GM23338 (cell line): ENCODE results near the gene COG2. TPM values are rescaled to one million over a fixed set of nuclear protein-coding genes. Genes with fewer than 3 reads are reported as not detected.

ENCODE experiments used
- ATAC-seq: fragments of 200-7000 bp; cut with Tn5 transposase; 3 replicates; pipeline ENCODE4 v1.9.1; 2020
- DNase-seq: peaks from one replicate; pipeline ENCODE4 v3.0.0-alpha.2; 2015; ENCODE audit warnings: low spot score
- H2AFZ ChIP-seq: fragments of 200-600 bp; sonication (generic); 2 replicates; pipeline ENCODE4 v1.8.0; 2016; ENCODE audit warnings: antibody characterized with exemption, mild to moderate bottlenecking, moderate library complexity
- H3F3A ChIP-seq: fragments of 200-600 bp; sonication (generic); replicated peaks from 2 replicates; pipeline ENCODE4 v1.8.0; 2017; ENCODE audit warnings: antibody characterized with exemption, mixed run types, low read depth
- H3K27ac ChIP-seq: fragments of 200-600 bp; sonication (generic); 2 replicates; pipeline ENCODE4 v1.6.1; 2016; ENCODE audit warnings: low read depth
- H3K27me3 ChIP-seq: fragments of 200-600 bp; sonication (generic); 2 replicates; pipeline ENCODE4 v1.8.0; 2016; ENCODE audit warnings: mild to moderate bottlenecking, mixed run types, moderate library complexity; ENCODE audit not compliant: insufficient read depth
- H3K36me3 ChIP-seq: fragments of 200-600 bp; sonication (generic); 2 replicates; pipeline ENCODE4 v1.8.0; 2016; ENCODE audit warnings: mild to moderate bottlenecking; ENCODE audit not compliant: insufficient read depth
- H3K4me1 ChIP-seq: fragments of 200-600 bp; sonication (generic); 2 replicates; pipeline ENCODE4 v1.8.0; 2016; ENCODE audit warnings: mild to moderate bottlenecking, moderate library complexity; ENCODE audit not compliant: insufficient read depth
- H3K4me2 ChIP-seq: fragments of 200-600 bp; sonication (generic); 2 replicates; pipeline ENCODE4 v1.7.1; 2017; ENCODE audit warnings: mixed run types
- H3K4me3 ChIP-seq: fragments of 200-600 bp; sonication (generic); 2 replicates; pipeline ENCODE4 v1.6.1; 2016; ENCODE audit warnings: mixed run types
- H3K79me2 ChIP-seq: fragments of 200-600 bp; sonication (generic); replicated peaks from 2 replicates; pipeline ENCODE4 v1.8.0; 2017; ENCODE audit warnings: mild to moderate bottlenecking; ENCODE audit not compliant: insufficient read depth
- H3K9me2 ChIP-seq: fragments of 200-600 bp; sonication (generic); 2 replicates; pipeline ENCODE4 v1.8.0; 2017; ENCODE audit not compliant: insufficient read depth
- H4K20me1 ChIP-seq: fragments of 200-600 bp; sonication (generic); replicated peaks from 2 replicates; pipeline ENCODE4 v1.8.0; 2017; ENCODE audit warnings: mild to moderate bottlenecking; ENCODE audit not compliant: insufficient read depth
- H3K27ac Mint-ChIP-seq: 2 replicates; pipeline ENCODE4 v1.8.0; 2020; ENCODE audit warnings: inconsistent platforms, mild to moderate bottlenecking, moderate library complexity, mixed read lengths
- H3K27me3 Mint-ChIP-seq: 3 replicates; pipeline ENCODE4 v1.8.0; 2022; ENCODE audit warnings: low read depth, mild to moderate bottlenecking, moderate library complexity, mixed read lengths, inconsistent platforms; ENCODE audit not compliant: insufficient read depth, poor library complexity
- H3K36me3 Mint-ChIP-seq: 3 replicates; pipeline ENCODE4 v1.8.0; 2021; ENCODE audit warnings: low read depth, mild to moderate bottlenecking, inconsistent platforms, moderate library complexity, mixed read lengths
- H3K4me1 Mint-ChIP-seq: 3 replicates; pipeline ENCODE4 v1.8.0; 2020; ENCODE audit warnings: mild to moderate bottlenecking, inconsistent platforms, mixed read lengths
- H3K4me3 Mint-ChIP-seq: 3 replicates; pipeline ENCODE4 v1.8.0; 2021; ENCODE audit warnings: moderate library complexity, mild to moderate bottlenecking, inconsistent platforms, mixed read lengths
- H3K9me3 Mint-ChIP-seq: 3 replicates; pipeline ENCODE4 v1.8.0; 2020; ENCODE audit warnings: moderate library complexity, mild to moderate bottlenecking, inconsistent platforms, mixed read lengths
- CREB1 ChIP-seq: fragments of 250-450 bp; sonication (Bioruptor Pico); IDR thresholded peaks from 2 replicates; pipeline ENCODE4 v1.5.0; 2020; ENCODE audit warnings: low read depth, mild to moderate bottlenecking, moderate library complexity
- ETS1 ChIP-seq: IDR thresholded peaks from 2 replicates; pipeline ENCODE4 v1.6.1; 2016; ENCODE audit warnings: antibody characterized with exemption
- EZH2 ChIP-seq: fragments of 200-600 bp; sonication (generic); IDR thresholded peaks from one replicate; pipeline ENCODE4 v1.8.0; 2017; ENCODE audit warnings: antibody characterized with exemption, mild to moderate bottlenecking, low read depth; ENCODE audit not compliant: unreplicated experiment
- EZH2phosphoT487 ChIP-seq: fragments of 200-600 bp; sonication (generic); IDR thresholded peaks from one replicate; pipeline ENCODE4 v1.8.1; 2018; ENCODE audit warnings: antibody characterized with exemption; ENCODE audit not compliant: unreplicated experiment
- JUNB ChIP-seq: IDR thresholded peaks from one replicate; pipeline ENCODE4 v1.6.1; 2016; ENCODE audit warnings: antibody characterized with exemption; ENCODE audit not compliant: unreplicated experiment
- NANOG ChIP-seq: IDR thresholded peaks from 2 replicates; pipeline ENCODE4 v1.6.1; 2016; ENCODE audit warnings: antibody characterized with exemption, borderline replicate concordance
- REST ChIP-seq: IDR thresholded peaks from one replicate; pipeline ENCODE4 v1.6.1; 2018; ENCODE audit warnings: antibody characterized with exemption; ENCODE audit not compliant: unreplicated experiment
- STAT1 ChIP-seq: IDR thresholded peaks from one replicate; pipeline ENCODE4 v1.6.1; 2016; ENCODE audit warnings: antibody characterized with exemption; ENCODE audit not compliant: unreplicated experiment
- ZNF114 ChIP-seq: fragments of 250-450 bp; sonication (Bioruptor Pico); IDR thresholded peaks from 2 replicates; pipeline ENCODE4 v1.5.0; 2020; ENCODE audit warnings: mild to moderate bottlenecking, moderate library complexity
- ZNF331 ChIP-seq: fragments of 250-450 bp; sonication (Bioruptor Pico); IDR thresholded peaks from 2 replicates; pipeline ENCODE4 v1.5.0; 2020; ENCODE audit warnings: low read depth, mild to moderate bottlenecking, moderate library complexity
- polyA plus RNA-seq: library from polyadenylated mRNA; unstranded; fragments of >200 nt; fragmentation: Nextera tagmentation; extraction: Ambion mirVana; gene quantifications from 2 replicates; pipeline ENCODE4 v1.2.1, GENCODE V29; 2016
- total RNA-seq: library from RNA; depleted of rRNA; stranded (reverse); fragments of >200 nt; shearing (Covaris generic); gene quantifications from 2 replicates; pipeline ENCODE4 v1.2.3, GENCODE V29; 2014

The COG2 gene
- total and polyA plus RNA-seq, 2 experiments from 2014 or later, result 35.8 to 38.5 TPM

- DNase-seq, result no peak
- no peaks in the 10 kb centered on the region for H4K20me1 ChIP-seq
- H3K4me3 ChIP-seq, result no peak overlapping the region
- H2AFZ ChIP-seq, result no peak overlapping the region
- no peaks in the 10 kb centered on the region for H3K27me3 ChIP-seq
- H3K4me2 ChIP-seq, result no peak overlapping the region
- ATAC-seq, result no peak
- 0 out of 2 replicates have a peak, but pooled peaks cover 3% of the 10 kb centered on the region for H3K36me3 ChIP-seq
- Mint-ChIP-seq H3K27me3 (peaks cover 4% of the 10 kb centered on the region), H3K36me3 (peaks cover 5% of the 10 kb centered on the region; the same call in 1 of the 3 replicates), H3K4me1 (peaks cover 5% of the 10 kb centered on the region), H3K9me3 (peaks cover 4% of the 10 kb centered on the region; the same call in 2 of the 3 replicates), H3K27ac (no peak overlapping the region), H3K4me3 (no peak overlapping the region)
- no peak overlapping the region for H3K27ac ChIP-seq
- peaks cover 4% of the 10 kb centered on the region; the same call in 1 of the 2 replicates for H3K4me1 ChIP-seq
- no peaks in the 10 kb centered on the region for H3F3A ChIP-seq
- no peaks in the 10 kb centered on the region for H3K79me2 ChIP-seq
- TF ChIP-seq JUNB, result no peak
- peaks cover 5% of the 10 kb centered on the region; the same call in 1 of the 2 replicates for H3K9me2 ChIP-seq
Measured at GRCh38 chr1:230621324-230622030, 20.8 kb upstream of the COG2 start.

- ATAC-seq (no peak), DNase-seq (no peak)
- no peak overlapping the region for H3K4me3 ChIP-seq
- peaks cover 4% of the 10 kb centered on the region; the same call in 1 of the 2 replicates for H3K4me1 ChIP-seq
- no peaks in the 10 kb centered on the region for H3K27me3 ChIP-seq
- Mint-ChIP-seq H3K4me3 (no peak overlapping the region), H3K9me3 (peaks cover 4% of the 10 kb centered on the region; the same call in 2 of the 3 replicates), H3K4me1 (peaks cover 5% of the 10 kb centered on the region), H3K27me3 (peaks cover 4% of the 10 kb centered on the region), H3K27ac (no peak overlapping the region), H3K36me3 (peaks cover 5% of the 10 kb centered on the region; the same call in 1 of the 3 replicates)
- no peaks in the 10 kb centered on the region for H3F3A ChIP-seq
- H3K36me3 ChIP-seq, result 0 out of 2 replicates have a peak, but pooled peaks cover 3% of the 10 kb centered on the region
- no peaks in the 10 kb centered on the region for H4K20me1 ChIP-seq
- H3K9me2 ChIP-seq, result peaks cover 8% of the 10 kb centered on the region
- no peak overlapping the region for H3K4me2 ChIP-seq
- H3K79me2 ChIP-seq, result no peaks in the 10 kb centered on the region
- no peak overlapping the region for H3K27ac ChIP-seq
- H2AFZ ChIP-seq, result no peak overlapping the region
- TF ChIP-seq JUNB (no peak), EZH2phosphoT487 (no peak), ETS1 (no peak), REST (no peak), ZNF114 (CRISPR knock-in tag) (no peak), STAT1 (no peak), ZNF331 (CRISPR knock-in tag) (no peak), NANOG (no peak), EZH2 (no peak), CREB1 (CRISPR knock-in tag) (no peak)
Measured at GRCh38 chr1:230622151-230622550, 20.1 kb upstream of the COG2 start.
